H9 (cell line): ENCODE results near the gene HNRNPU. TPM values are rescaled to one million over a fixed set of nuclear protein-coding genes. Genes with fewer than 3 reads are reported as not detected.

ENCODE experiments used
- DNase-seq: peaks from one replicate; pipeline ENCODE4 v3.0.0-alpha.2; 2017
- H2AFZ ChIP-seq: one replicate; pipeline ENCODE4 v1.6.1; 2013; ENCODE audit warnings: mild to moderate bottlenecking, low read length, control low read depth, moderate library complexity
- H2AK5ac ChIP-seq: 2 replicates; pipeline ENCODE4 v1.6.1; 2013; ENCODE audit warnings: low read length, control low read depth, mixed read lengths; ENCODE audit not compliant: insufficient read length
- H2BK120ac ChIP-seq: one replicate; pipeline ENCODE4 v1.6.1; 2013; ENCODE audit warnings: low read depth, mild to moderate bottlenecking, low read length, control low read depth, inconsistent platforms; ENCODE audit not compliant: poor library complexity, severe bottlenecking
- H2BK12ac ChIP-seq: 2 replicates; pipeline ENCODE4 v1.6.1; 2013; ENCODE audit warnings: low read length, control low read depth, mixed read lengths, low read depth; ENCODE audit not compliant: insufficient read length
- H2BK15ac ChIP-seq: 2 replicates; pipeline ENCODE4 v1.6.1; 2013; ENCODE audit warnings: low read depth, low read length, control low read depth
- H2BK20ac ChIP-seq: one replicate; pipeline ENCODE4 v1.6.1; 2013; ENCODE audit warnings: low read depth, mild to moderate bottlenecking, low read length, control low read depth, inconsistent platforms; ENCODE audit not compliant: poor library complexity, severe bottlenecking
- H2BK5ac ChIP-seq: 2 replicates; pipeline ENCODE4 v1.6.1; 2013; ENCODE audit warnings: low read length, control low read depth, mixed read lengths; ENCODE audit not compliant: insufficient read length
- H3K14ac ChIP-seq: 2 replicates; pipeline ENCODE4 v1.6.1; 2013; ENCODE audit warnings: low read length, control low read depth; ENCODE audit not compliant: insufficient read depth
- H3K18ac ChIP-seq: 2 replicates; pipeline ENCODE4 v1.6.1; 2013; ENCODE audit warnings: low read depth, mild to moderate bottlenecking, mixed read lengths, low read length, control low read depth; ENCODE audit not compliant: insufficient read length
- H3K23ac ChIP-seq: 2 replicates; pipeline ENCODE4 v1.6.1; 2013; ENCODE audit warnings: low read length, control low read depth, mixed read lengths, low read depth; ENCODE audit not compliant: insufficient read length
- H3K23me2 ChIP-seq: 2 replicates; pipeline ENCODE4 v1.6.1; 2013; ENCODE audit warnings: low read depth, mild to moderate bottlenecking, mixed read lengths, low read length, control low read depth; ENCODE audit not compliant: insufficient read length, poor library complexity, severe bottlenecking
- H3K27ac ChIP-seq: 2 replicates; pipeline ENCODE4 v1.5.1; 2013; ENCODE audit warnings: low read length, control low read depth, mixed read lengths, low read depth; ENCODE audit not compliant: insufficient read length
- H3K27me3 ChIP-seq: 2 replicates; pipeline ENCODE4 v1.6.1; 2013; ENCODE audit warnings: low read length, control low read depth, inconsistent platforms; ENCODE audit not compliant: insufficient read depth
- H3K4ac ChIP-seq: 2 replicates; pipeline ENCODE4 v1.6.1; 2013; ENCODE audit warnings: low read depth, mild to moderate bottlenecking, control low read depth, inconsistent platforms, low read length, moderate library complexity
- H3K4me1 ChIP-seq: 2 replicates; pipeline ENCODE4 v1.6.1; 2013; ENCODE audit warnings: low read length, control low read depth, inconsistent platforms; ENCODE audit not compliant: insufficient read depth
- H3K4me2 ChIP-seq: 2 replicates; pipeline ENCODE4 v1.6.1; 2013; ENCODE audit warnings: low read length, control low read depth, mixed read lengths; ENCODE audit not compliant: insufficient read length, insufficient read depth
- H3K56ac ChIP-seq: 2 replicates; pipeline ENCODE4 v1.6.1; 2013; ENCODE audit warnings: low read depth, mild to moderate bottlenecking, mixed read lengths, low read length, control low read depth; ENCODE audit not compliant: insufficient read length
- H3K79me1 ChIP-seq: 2 replicates; pipeline ENCODE4 v1.6.1; 2013; ENCODE audit warnings: low read depth, mild to moderate bottlenecking, moderate library complexity, low read length, control low read depth, inconsistent platforms; ENCODE audit not compliant: insufficient read depth, poor library complexity, severe bottlenecking
- H3K79me2 ChIP-seq: 2 replicates; pipeline ENCODE4 v1.6.1; 2013; ENCODE audit warnings: low read length, control low read depth, inconsistent platforms; ENCODE audit not compliant: insufficient read depth
- H3K9ac ChIP-seq: 2 replicates; pipeline ENCODE4 v1.6.1; 2013; ENCODE audit warnings: low read length, control low read depth, mixed read lengths; ENCODE audit not compliant: insufficient read length; ENCODE audit errors: extremely low read depth
- H3K9me3 ChIP-seq: one replicate; pipeline ENCODE4 v1.6.1; 2013; ENCODE audit warnings: low read depth, low read length, inconsistent platforms; ENCODE audit not compliant: control insufficient read depth
- H3T11ph ChIP-seq: one replicate; pipeline ENCODE4 v1.6.1; 2013; ENCODE audit warnings: mild to moderate bottlenecking, low read length, control low read depth, inconsistent platforms
- H4K20me1 ChIP-seq: one replicate; pipeline ENCODE4 v1.6.1; 2013; ENCODE audit not compliant: control insufficient read depth, insufficient read length, insufficient read depth
- H4K5ac ChIP-seq: 2 replicates; pipeline ENCODE4 v1.6.1; 2013; ENCODE audit warnings: low read depth, mild to moderate bottlenecking, mixed read lengths, low read length, control low read depth; ENCODE audit not compliant: insufficient read length
- H4K8ac ChIP-seq: replicated peaks from 2 replicates; pipeline ENCODE4 v1.6.1; 2013; ENCODE audit warnings: low read length, control low read depth, mixed read lengths, low read depth; ENCODE audit not compliant: insufficient read length
- H4K91ac ChIP-seq: 2 replicates; pipeline ENCODE4 v1.6.1; 2013; ENCODE audit warnings: low read depth, mild to moderate bottlenecking, moderate library complexity, mixed read lengths, low read length, control low read depth; ENCODE audit not compliant: insufficient read length
- H3K27ac Mint-ChIP-seq, 3 experiments: 2 replicates in 2 of 3; 3 replicates in 1 of 3; pipeline ENCODE4 v1.8.0; 2020 to 2021; ENCODE audit warnings: mixed read lengths in 3 of 3, mild to moderate bottlenecking in 1 of 3, moderate library complexity in 1 of 3
- H3K27me3 Mint-ChIP-seq: 2 replicates; pipeline ENCODE4 v1.8.0; 2021; ENCODE audit warnings: low read depth, mild to moderate bottlenecking, moderate library complexity, mixed read lengths
- H3K36me3 Mint-ChIP-seq, 3 experiments: 2 replicates in 2 of 3; 3 replicates in 1 of 3; pipeline ENCODE4 v1.8.0; 2020 to 2021; ENCODE audit warnings: low read depth in 3 of 3, mixed read lengths in 3 of 3; ENCODE audit not compliant: insufficient read depth in 1 of 3
- H3K4me1 Mint-ChIP-seq, 2 experiments: 2 replicates each; pipeline ENCODE4 v1.8.0; 2020; ENCODE audit warnings: mixed read lengths in 2 of 2
- H3K4me3 Mint-ChIP-seq, 2 experiments: 2 replicates in 1 of 2; 3 replicates in 1 of 2; pipeline ENCODE4 v1.8.0; 2020 to 2021; ENCODE audit warnings: mild to moderate bottlenecking in 2 of 2, mixed read lengths in 2 of 2, moderate library complexity in 1 of 2
- H3K9me3 Mint-ChIP-seq, 2 experiments: 2 replicates in 1 of 2; 3 replicates in 1 of 2; pipeline ENCODE4 v1.8.0; 2020; ENCODE audit warnings: mild to moderate bottlenecking in 2 of 2, mixed read lengths in 2 of 2, moderate library complexity in 1 of 2
- CTCF ChIP-seq: fragments of 200-600 bp; sonication (generic); conservative IDR thresholded peaks from 3 replicates; pipeline ENCODE4 v1.8.0; 2021; ENCODE audit warnings: antibody characterized with exemption, mild to moderate bottlenecking
- WGBS: extraction: QIAGEN DNeasy Blood & Tissue Kit; methylation state at CpG from one replicate; pipeline ENCODE4 v1.1.7; 2013; ENCODE audit warnings: missing lambda C conversion rate, low lambda C conversion rate, mixed read lengths; ENCODE audit not compliant: insufficient read length; ENCODE audit errors: extremely low coverage; 5-methylcytosine and 5-hydroxymethylcytosine counted together
- total RNA-seq: library from RNA; stranded (reverse); gene quantifications from 2 replicates; pipeline ENCODE4 v1.2.1, GENCODE V29; 2021

The HNRNPU gene
- total RNA-seq, 1 experiment from 2014 or later, result 657 TPM

DNA sequence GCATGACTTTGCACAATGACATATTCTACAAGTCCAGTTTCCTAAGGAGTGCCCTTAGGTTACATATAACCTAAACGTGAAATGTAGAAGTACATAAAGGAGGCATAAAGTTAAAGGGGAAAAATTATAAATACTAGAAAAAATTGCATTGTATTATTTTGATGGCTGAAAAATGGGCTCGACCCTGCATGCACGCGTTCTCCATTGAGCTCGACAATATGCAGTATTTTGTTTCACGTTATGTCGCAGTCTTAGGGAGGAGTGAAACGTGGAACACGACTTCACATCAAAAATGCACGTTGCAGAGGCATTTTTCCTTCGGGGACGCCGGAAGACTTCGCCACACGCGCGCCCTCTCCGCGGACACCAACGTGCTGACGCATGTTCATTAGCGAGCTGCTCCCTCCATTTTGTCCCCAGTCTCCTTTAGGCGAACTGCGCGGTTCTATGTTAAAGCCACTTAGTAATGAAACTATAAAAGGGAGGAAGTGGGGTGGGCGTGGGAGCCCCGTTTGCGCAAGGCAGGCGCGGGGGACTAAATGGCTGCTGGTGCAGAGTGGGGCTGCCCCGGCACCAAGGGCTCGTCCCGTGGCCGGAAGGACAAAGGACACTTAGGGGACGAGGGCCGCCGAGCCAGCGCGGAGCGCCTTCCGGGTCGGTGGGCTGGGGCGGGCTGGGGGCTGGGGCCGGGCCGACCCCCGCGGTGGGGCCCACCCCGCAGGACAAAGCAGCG, 29.6 kb downstream of the HNRNPU start:
- Histone ChIP-seq H2AFZ (no peak overlapping the region), H3K27ac (peak overlapping the region; percentile 99), H4K20me1 (no peaks in the 10 kb centered on the region), H2BK5ac (peak overlapping the region; percentile 66), H3K23me2 (peaks cover 10% of the 10 kb centered on the region), H2BK120ac (peak overlapping the region; percentile 87), H3K9me3 (no peaks in the 10 kb centered on the region), H2BK20ac (no peak overlapping the region), H3K56ac (peak overlapping the region; percentile 94), H2BK12ac (peak overlapping the region; percentile 3), H3K4me1 (peaks cover 7% of the 10 kb centered on the region; the same call in 1 of the 2 replicates), H3K4me2 (peak overlapping the region; percentile 72), H4K8ac (peak overlapping the region; percentile 96), H3K23ac (peak overlapping the region; percentile 52), H4K5ac (peak overlapping the region; percentile 100), H2BK15ac (no peak overlapping the region), H3K79me1 (no peaks in the 10 kb centered on the region), H3K9ac (peak overlapping the region; percentile 87), H3T11ph (peak overlapping the region; percentile 74), H2AK5ac (peak overlapping the region; percentile 58), H3K27me3 (no peaks in the 10 kb centered on the region), H4K91ac (peak overlapping the region; percentile 28), H3K79me2 (no peaks in the 10 kb centered on the region; the same call in 1 of the 2 replicates), H3K4ac (peak overlapping the region; percentile 51; the same call in 1 of the 2 replicates), H3K18ac (peak overlapping the region; percentile 97), H3K14ac (peak overlapping the region; percentile 99)
- DNase-seq, result no peak
- H3K36me3 Mint-ChIP-seq, result peaks cover 0 to 20% (median 5%) of the 10 kb centered on the region in 3 experiments; a peak in 4 of 7 replicates
- no peak for TF ChIP-seq CTCF
- no peaks in the 10 kb centered on the region for H3K9me3 Mint-ChIP-seq
- H3K27me3 Mint-ChIP-seq, result no peaks in the 10 kb centered on the region
- H3K27ac Mint-ChIP-seq, result peak overlapping the region; percentile 100
- no CpG with 5 or more reads among the region's 49 CpGs for WGBS
- peak overlapping the region; percentile 83 to 88 for H3K4me3 Mint-ChIP-seq
- H3K4me1 Mint-ChIP-seq, result peaks cover 26 to 36% of the 10 kb centered on the region in 2 experiments
